ENCODE results near the gene SLC5A5.
"Not testable (repeated sequence)": the region's sequence is repeated elsewhere in the genome, so short reads cannot be mapped to it uniquely, and the experiment has no call there.

Gene SLC5A5

GRCh38 chr19:17908244-17908643 is 36.5 kb downstream of the SLC5A5 start:
- H3K36me3 Mint-ChIP-seq (ENCODE audit: low read depth), result no peaks in the 10 kb centered on the region
- peaks cover 12% of the 10 kb centered on the region for H3K9me3 Mint-ChIP-seq
- H3K4me1 Mint-ChIP-seq (ENCODE audit: low read depth), result no peaks in the 10 kb centered on the region
- intact Hi-C loops (cut with micrococcal nuclease), result no loop called here
- H3K27ac Mint-ChIP-seq, result no peak overlapping the region
- H3K27me3 Mint-ChIP-seq, result peaks cover 22% of the 10 kb centered on the region
- H3K4me3 Mint-ChIP-seq, result no peak overlapping the region

- no peak overlapping the region for H3K4me3 Mint-ChIP-seq
- peaks cover 19% of the 10 kb centered on the region for H3K9me3 Mint-ChIP-seq
- no peak overlapping the region for H3K27ac Mint-ChIP-seq
- H3K4me1 Mint-ChIP-seq (ENCODE audit: low read depth), result no peaks in the 10 kb centered on the region
- intact Hi-C loops (cut with micrococcal nuclease), result no loop called here
- H3K36me3 Mint-ChIP-seq (ENCODE audit: low read depth), result no peaks in the 10 kb centered on the region
- H3K27me3 Mint-ChIP-seq, result peaks cover 16% of the 10 kb centered on the region
These were observed 37.4 kb downstream of the SLC5A5 start for GRCh38 chr19:17909003-17909732.

- intact Hi-C loops (cut with micrococcal nuclease), result no loop called here
- H3K4me3 Mint-ChIP-seq, result no peak overlapping the region
- H3K36me3 Mint-ChIP-seq (ENCODE audit: low read depth), result no peaks in the 10 kb centered on the region
- H3K9me3 Mint-ChIP-seq, result peaks cover 19% of the 10 kb centered on the region
- H3K27ac Mint-ChIP-seq, result no peak overlapping the region
- no peaks in the 10 kb centered on the region for H3K4me1 Mint-ChIP-seq (ENCODE audit: low read depth)
- peaks cover 17% of the 10 kb centered on the region for H3K27me3 Mint-ChIP-seq
These were observed 39.1 kb downstream of the SLC5A5 start for GRCh38 chr19:17910791-17911360.

- Mint-ChIP-seq H3K4me3 (no peak overlapping the region), H3K4me1 (ENCODE audit: low read depth) (no peaks in the 10 kb centered on the region), H3K27ac (no peak overlapping the region), H3K9me3 (peaks cover 10% of the 10 kb centered on the region), H3K36me3 (ENCODE audit: low read depth) (no peaks in the 10 kb centered on the region), H3K27me3 (peaks cover 23% of the 10 kb centered on the region)
- intact Hi-C loops (cut with micrococcal nuclease), result no loop called here
These were observed 44.3 kb downstream of the SLC5A5 start for GRCh38 chr19:17915940-17916593.

GRCh38 chr19:17918151-17918550 is 46.4 kb downstream of the SLC5A5 start:
- H3K4me3 Mint-ChIP-seq; H3K27ac Mint-ChIP-seq; H3K36me3 Mint-ChIP-seq (ENCODE audit: low read depth); intact Hi-C loops (cut with micrococcal nuclease); H3K4me1 Mint-ChIP-seq (ENCODE audit: low read depth); H3K9me3 Mint-ChIP-seq: not testable (repeated sequence)
- H3K27me3 Mint-ChIP-seq, result peaks cover 18% of the 10 kb centered on the region

- peaks cover 14% of the 10 kb centered on the region for H3K27me3 Mint-ChIP-seq
- H3K36me3 Mint-ChIP-seq (ENCODE audit: low read depth); H3K4me3 Mint-ChIP-seq; H3K4me1 Mint-ChIP-seq (ENCODE audit: low read depth); intact Hi-C loops (cut with micrococcal nuclease); H3K9me3 Mint-ChIP-seq; H3K27ac Mint-ChIP-seq: not testable (repeated sequence)
These were observed 47.4 kb downstream of the SLC5A5 start for GRCh38 chr19:17919122-17919521.

- Mint-ChIP-seq H3K36me3 (ENCODE audit: low read depth) (no peaks in the 10 kb centered on the region), H3K27me3 (peaks cover 14% of the 10 kb centered on the region), H3K9me3 (no peaks in the 10 kb centered on the region), H3K4me3 (no peak overlapping the region), H3K4me1 (ENCODE audit: low read depth) (no peaks in the 10 kb centered on the region), H3K27ac (no peak overlapping the region)
- intact Hi-C loops (cut with micrococcal nuclease), result no loop called here
These were observed 48.8 kb downstream of the SLC5A5 start for GRCh38 chr19:17920527-17920926.

GRCh38 chr19:17922138-17922537 is 50.4 kb downstream of the SLC5A5 start:
- H3K27ac Mint-ChIP-seq, result no peak overlapping the region
- no peaks in the 10 kb centered on the region for H3K36me3 Mint-ChIP-seq (ENCODE audit: low read depth)
- H3K9me3 Mint-ChIP-seq, result no peaks in the 10 kb centered on the region
- no peaks in the 10 kb centered on the region for H3K4me1 Mint-ChIP-seq (ENCODE audit: low read depth)
- H3K27me3 Mint-ChIP-seq, result peaks cover 8% of the 10 kb centered on the region
- no peak overlapping the region for H3K4me3 Mint-ChIP-seq
- intact Hi-C loops (cut with micrococcal nuclease), result no loop called here

GRCh38 chr19:17926044-17926443 is 54.3 kb downstream of the SLC5A5 start:
- no peak overlapping the region for H3K27ac Mint-ChIP-seq
- H3K9me3 Mint-ChIP-seq, result no peaks in the 10 kb centered on the region
- H3K36me3 Mint-ChIP-seq (ENCODE audit: low read depth), result no peaks in the 10 kb centered on the region
- H3K4me3 Mint-ChIP-seq, result no peak overlapping the region
- H3K4me1 Mint-ChIP-seq (ENCODE audit: low read depth), result no peaks in the 10 kb centered on the region
- peaks cover 4% of the 10 kb centered on the region for H3K27me3 Mint-ChIP-seq
- intact Hi-C loops (cut with micrococcal nuclease), result no loop called here

- Mint-ChIP-seq H3K9me3 (no peaks in the 10 kb centered on the region), H3K36me3 (ENCODE audit: low read depth) (no peaks in the 10 kb centered on the region), H3K4me1 (ENCODE audit: low read depth) (peaks cover 21% of the 10 kb centered on the region), H3K4me3 (no peak overlapping the region), H3K27me3 (peaks cover 10% of the 10 kb centered on the region), H3K27ac (no peak overlapping the region)
- intact Hi-C loops (cut with micrococcal nuclease), result no loop called here
These were observed 57.3 kb downstream of the SLC5A5 start for GRCh38 chr19:17929056-17929455.

GRCh38 chr19:17931532-17932191 is 59.9 kb downstream of the SLC5A5 start:
- peak overlapping the region; percentile 89 for H3K27ac Mint-ChIP-seq
- intact Hi-C loops (cut with micrococcal nuclease), result loop anchor here (1.0 kb wide), 1 partner anchor 72 kb away; the partner anchor contains the start of gene RPL18A
- peaks cover 11% of the 10 kb centered on the region for H3K36me3 Mint-ChIP-seq (ENCODE audit: low read depth)
- H3K9me3 Mint-ChIP-seq, result no peaks in the 10 kb centered on the region
- peaks cover 23% of the 10 kb centered on the region for H3K4me1 Mint-ChIP-seq (ENCODE audit: low read depth)
- peaks cover 8% of the 10 kb centered on the region for H3K27me3 Mint-ChIP-seq
- peak overlapping the region; percentile 37 for H3K4me3 Mint-ChIP-seq

- intact Hi-C loops (cut with micrococcal nuclease), result loop anchor here (1.0 kb wide), 1 partner anchor 73 kb away; the partner anchor contains the start of gene RPL18A
- Mint-ChIP-seq H3K4me3 (peak within 1 kb of the TSS; percentile 89), H3K36me3 (ENCODE audit: low read depth) (peaks cover 21% of the 10 kb centered on the region), H3K27me3 (peaks cover 7% of the 10 kb centered on the region), H3K9me3 (no peaks in the 10 kb centered on the region), H3K4me1 (ENCODE audit: low read depth) (peaks cover 23% of the 10 kb centered on the region), H3K27ac (peak within 1 kb of the TSS; percentile 89)
These were observed 61.0 kb downstream of the SLC5A5 start, which contains the start of gene CCDC124 for GRCh38 chr19:17932485-17933338. TSS of gene CCDC124 (plus strand) at chr19:17933015. CDS start at chr19:17936421, 3,406 bp downstream.

GRCh38 chr19:17933414-17934129 is 61.8 kb downstream of the SLC5A5 start:
- Mint-ChIP-seq H3K27me3 (peaks cover 7% of the 10 kb centered on the region), H3K36me3 (ENCODE audit: low read depth) (peaks cover 25% of the 10 kb centered on the region), H3K9me3 (no peaks in the 10 kb centered on the region), H3K4me1 (ENCODE audit: low read depth) (peaks cover 23% of the 10 kb centered on the region), H3K4me3 (peak overlapping the region; percentile 89), H3K27ac (peak overlapping the region; percentile 89)
- intact Hi-C loops (cut with micrococcal nuclease), result no loop called here

All from dendritic cell treated with granulocyte-macrophage colony-stimulating factor and Interleukin-4, amounts not matched to agents 40 ng/mL and 50 ng/mL, for 4 days (primary cell).